ENCODE measurements around the gene U2AF1L4.

U2AF1L4 gene, protein sequence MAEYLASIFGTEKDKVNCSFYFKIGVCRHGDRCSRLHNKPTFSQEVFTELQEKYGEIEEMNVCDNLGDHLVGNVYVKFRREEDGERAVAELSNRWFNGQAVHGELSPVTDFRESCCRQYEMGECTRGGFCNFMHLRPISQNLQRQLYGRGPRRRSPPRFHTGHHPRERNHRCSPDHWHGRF

DNA sequence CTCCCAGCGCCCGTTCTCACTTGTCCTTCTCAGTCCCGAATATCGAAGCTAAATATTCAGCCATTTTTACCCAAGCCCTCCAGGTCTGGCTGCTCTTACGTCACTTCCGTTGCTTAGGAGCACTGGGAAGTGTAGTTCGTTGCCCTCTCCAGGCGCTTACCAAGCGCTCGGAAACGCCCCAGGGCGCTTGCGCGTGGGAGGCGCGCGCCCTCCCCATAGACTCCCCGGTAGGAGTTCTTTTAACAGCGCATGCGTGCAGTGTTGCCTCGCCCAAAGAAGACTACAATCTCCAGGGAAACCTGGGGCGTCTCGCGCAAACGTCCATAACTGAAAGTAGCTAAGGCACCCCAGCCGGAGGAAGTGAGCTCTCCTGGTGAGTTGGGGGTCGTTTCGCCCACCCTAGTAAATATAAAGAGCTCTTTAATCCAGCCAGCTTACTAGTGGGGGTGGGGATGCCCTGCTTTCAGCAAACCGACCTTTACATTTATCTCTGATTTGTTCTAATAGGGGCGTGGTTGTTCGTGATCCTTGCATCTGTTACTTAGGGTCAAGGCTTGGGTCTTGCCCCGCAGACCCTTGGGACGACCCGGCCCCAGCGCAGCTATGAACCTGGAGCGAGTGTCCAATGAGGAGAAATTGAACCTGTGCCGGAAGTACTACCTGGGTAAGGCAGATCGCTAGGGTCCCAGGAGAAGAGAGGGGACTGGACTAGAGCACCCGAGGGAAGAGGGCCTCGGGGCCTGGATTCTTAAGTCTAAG is at the start of gene U2AF1L4, which contains the start of gene PSENEN:
U2AF1L4 (minus strand) TSS at position 91 of the 759 bp plus-strand sequence; CDS start at position 64, 27 bp downstream.
PSENEN (plus strand) TSS at position 324 of the 759 bp plus-strand sequence; CDS start at position 604, 280 bp downstream.
- DNase-seq (ENCODE audit: low read depth), result peak; percentile 91

DNA sequence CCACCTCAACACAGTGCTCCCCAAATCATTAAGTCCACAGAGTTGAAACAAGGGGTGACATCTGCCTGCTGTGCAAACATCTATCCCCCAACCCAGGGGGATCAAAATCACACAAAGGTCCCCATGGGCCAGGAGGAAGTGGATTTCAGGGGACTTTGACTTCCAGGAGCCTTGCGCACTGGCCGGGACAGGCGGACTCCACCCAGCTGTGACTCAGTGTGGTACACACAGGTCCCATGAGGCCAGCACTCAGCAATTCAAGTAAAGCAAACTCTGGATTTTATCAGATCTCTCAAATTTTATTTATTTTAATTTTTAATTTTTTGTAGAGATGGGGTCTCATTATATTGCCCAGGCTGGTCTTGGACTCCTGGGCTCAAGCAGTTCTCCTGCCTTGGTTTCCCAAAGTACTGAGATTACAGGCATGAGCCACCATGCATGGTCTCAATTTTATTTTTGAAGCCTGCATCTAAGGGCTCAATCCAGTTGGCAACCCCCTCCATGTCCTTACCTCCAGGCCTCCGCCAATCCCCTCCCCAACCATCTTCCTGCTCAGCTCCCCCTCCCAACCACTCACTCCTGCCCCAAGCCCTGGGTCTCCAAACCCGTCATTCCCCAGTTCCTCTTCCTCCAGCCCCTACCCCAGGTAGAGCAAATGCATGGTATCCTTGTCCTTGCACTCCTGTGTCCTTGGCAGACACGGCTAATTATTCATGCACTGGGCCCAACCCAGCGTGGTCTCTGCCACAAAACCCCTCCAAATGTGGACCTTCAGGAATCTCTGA is 48.4 kb upstream of the U2AF1L4 start:
- DNase-seq (ENCODE audit: low read depth), result no peak

DNA sequence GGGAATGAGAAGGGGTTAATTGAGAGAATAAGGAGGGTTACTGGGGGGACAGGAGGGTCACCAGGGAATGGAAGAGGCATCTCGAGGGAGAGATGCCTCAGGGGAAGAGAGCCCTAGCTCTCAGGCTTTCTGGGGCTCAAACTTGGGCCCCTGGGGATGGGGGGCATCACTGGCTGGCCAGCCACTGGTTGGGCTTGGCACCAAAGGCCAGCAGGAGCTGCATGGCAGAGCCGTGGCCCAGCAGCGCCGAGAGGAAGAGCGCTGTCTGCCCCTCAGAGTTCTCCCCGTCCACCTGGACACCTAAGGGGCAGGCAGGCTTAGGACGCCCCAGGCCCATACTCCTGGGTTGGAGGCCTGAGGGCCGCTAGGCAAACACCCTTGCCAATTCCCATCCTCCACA is 47.7 kb upstream of the U2AF1L4 start:
- DNase-seq (ENCODE audit: low read depth), result no peak

DNA sequence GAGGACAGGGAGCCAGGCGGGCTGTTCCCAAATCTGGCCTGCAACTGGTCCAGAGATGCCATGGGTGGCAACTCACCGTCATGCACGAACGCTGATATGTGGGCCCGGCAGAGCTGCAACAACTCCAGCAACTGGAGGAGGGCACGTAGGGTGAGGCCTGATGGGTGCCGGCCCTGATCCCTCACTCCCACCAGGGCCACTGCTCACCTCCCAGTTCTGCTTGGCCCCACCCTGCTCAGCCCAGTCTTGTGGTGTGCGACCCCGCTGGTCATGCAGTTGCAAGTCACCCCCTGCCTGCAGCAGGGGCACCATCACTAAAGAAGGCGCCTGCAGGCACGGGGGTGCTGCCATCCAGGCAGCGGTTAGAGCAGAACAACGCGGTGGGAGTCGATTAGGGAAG is 47.1 kb upstream of the U2AF1L4 start:
- DNase-seq (ENCODE audit: low read depth), result no peak

DNA sequence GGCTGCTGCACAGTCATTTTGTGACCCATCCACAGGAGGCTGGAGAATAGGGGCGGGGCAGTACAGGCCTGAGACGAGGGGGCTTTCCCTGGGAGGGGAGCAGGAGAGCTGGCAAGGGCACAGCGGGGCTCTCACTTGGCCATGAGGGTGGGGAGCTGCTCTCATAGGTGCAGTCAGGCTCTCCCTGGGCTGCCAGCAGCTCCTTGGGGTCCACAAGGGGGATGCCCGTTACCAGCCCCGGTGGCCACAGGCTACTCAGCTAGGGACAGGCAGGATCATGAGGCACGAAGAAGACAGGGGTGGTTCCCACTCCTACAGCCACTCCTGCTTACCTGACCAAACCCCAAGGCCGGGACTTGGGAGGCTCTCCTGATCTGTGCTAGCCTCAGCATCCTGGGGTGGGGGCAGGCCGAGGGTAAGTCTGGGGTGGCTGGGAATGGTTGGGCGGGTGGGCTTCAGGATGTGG is 46.6 kb upstream of the U2AF1L4 start:
- no peak for DNase-seq (ENCODE audit: low read depth)

DNA sequence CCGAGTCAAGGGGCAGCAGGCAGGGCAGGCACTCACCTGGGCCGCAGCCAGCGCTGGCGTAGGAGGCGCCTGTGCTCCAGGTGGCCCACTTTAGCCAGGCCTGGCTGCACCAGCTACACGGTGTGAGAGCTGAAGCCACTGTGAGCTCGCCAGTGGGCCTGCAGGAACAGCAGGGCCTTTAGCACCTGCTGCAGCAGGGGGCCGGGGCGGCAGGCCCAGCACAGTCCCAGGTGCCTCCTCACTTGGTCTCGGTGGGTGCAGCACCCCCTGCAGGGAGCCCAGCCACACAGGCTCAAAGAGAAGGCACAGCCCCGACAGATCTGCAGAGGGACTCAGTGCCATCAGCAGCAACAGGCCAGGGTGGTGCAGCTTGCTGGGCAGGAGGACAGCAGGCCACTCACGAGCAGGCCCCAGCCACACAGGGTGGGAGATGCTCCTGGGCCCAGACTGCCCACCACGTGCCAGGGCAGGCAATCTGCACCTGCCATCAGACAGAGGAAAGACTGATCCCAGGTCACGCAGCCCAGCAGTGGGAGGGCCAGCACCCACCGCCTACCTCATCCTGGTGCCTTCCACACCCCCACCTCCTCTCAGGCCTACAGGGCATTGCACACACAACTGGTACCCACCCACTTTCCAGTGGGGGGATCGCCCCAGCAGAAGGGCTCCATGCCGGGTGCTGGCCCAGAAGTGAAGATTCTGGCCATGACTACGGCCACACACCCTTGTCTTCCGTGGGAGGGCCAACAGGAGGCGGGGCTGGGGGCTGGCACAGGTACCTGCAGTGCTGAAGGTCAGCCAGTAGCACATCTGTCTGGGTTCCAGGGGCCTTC is 46.0 kb upstream of the U2AF1L4 start:
- DNase-seq (ENCODE audit: low read depth), result no peak

DNA sequence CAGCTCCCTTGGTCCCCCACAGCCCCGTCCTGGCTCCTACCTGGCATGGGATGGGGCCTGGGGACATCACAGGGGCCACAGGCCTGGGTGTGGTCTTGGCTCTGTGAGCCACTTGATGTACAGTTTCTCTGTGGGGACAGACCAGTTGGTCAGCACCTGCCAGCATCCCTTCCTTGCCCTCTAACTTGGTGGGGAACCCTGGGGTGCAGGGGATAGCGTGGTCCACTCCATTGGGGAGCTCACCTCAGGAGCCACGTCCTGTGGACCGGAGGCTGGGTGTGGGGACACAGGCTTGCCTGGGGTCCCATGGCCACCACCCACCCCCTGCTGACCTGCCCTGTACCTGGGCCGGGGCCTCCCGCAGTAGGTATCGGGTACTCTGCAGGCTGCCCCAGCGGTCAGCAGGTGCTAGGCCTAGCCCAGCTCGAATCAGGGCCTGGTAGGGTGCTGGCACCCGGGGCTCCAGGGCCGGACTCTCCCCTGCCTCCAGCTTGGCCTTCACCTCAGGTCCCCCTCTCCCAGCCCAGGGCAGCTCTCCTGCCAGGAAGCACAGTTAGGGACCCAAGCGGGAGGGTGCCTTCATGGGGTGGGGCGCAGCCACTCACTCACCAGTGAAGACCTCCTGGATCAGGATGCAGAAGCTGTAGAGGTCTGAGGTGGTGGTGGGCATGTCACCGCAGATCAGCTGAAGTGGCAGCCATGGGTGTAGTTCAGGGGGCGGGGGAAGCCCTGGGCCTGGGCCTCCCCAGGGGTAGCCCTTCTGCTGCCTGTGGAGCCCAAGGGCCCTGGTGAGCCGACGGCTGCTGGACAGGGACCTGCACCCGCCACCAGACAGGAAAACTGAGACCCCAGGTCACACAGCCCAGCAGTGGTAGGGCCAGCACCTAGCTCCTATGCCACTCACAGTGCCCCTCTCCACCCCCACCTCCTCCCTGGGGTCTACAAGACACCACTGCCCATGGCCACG is 45.0 kb upstream of the U2AF1L4 start:
- no peak for DNase-seq (ENCODE audit: low read depth)

DNA sequence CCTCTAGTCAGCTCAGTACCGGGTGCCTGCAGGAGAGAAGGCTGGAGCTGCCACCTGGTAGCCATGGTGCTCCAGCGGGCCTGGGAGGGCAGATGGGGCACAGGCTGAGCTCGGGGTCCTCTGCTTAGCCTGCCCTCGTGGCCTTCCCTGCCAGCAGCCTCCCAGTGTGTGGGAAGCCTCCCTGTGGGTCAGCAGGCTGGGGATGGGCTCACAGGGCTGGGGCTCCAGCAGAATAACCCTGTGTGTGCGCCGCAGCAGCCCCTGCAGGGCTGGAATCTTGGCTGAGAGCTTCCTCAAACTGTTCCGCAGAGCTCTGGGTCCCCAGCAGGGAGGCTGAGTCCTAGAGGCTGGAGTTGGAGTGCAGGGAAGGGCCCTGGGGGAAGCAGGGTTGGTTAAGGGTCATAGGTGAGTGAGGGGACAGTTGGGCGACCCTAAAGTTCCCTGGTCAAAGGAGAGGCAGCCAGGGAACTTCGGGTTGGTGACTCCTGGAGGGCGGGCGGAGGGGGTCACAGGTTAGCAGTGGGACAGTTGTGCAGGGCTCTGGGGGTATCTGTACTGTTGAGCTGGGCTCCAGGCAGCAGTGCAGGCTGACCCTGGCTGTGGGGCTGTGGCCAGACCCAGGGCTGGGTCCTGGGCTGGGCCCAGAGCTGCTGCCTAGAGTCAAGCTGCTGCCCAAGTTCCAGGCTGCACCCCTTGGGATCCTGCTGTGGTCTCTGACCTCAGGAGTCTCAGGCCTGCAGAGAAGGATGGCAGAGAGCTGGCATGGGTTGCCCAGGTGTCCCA is 44.2 kb upstream of the U2AF1L4 start:
- DNase-seq (ENCODE audit: low read depth), result no peak

DNA sequence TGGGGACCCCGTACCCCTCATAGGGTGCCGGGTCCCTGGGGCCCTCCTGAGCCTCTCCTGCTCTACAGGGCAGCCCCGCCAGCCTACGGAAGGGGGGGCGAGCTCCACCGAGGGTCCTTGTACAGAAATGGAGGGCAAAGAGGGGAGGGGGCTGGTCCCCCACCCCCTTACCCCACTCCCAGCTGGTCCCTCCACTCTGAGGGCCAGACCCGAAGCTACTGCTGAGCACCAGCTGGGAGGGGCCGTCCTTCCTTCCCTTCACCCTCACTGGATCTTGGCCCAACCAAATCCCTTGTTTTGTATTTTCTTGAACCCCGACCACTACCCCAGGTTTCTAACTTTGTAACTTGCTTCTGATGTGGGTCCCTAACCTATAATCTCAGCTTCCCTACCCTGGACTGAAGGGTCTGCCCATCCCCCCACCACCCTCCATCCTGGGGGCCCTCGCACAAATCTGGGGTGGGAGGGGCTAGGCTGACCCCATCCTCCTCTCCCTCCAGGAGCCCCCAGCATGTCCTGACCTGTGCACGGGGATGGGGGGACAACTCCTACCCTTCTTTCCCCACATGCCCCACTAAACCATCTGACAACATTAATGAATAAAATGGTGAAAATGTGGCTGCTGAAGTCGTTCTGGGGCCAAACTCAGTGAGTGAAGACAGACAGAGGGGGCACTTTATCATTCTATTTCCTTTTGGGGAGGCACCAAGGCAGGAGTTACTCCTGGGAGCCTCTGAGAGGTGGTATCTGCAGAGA is 43.2 kb upstream of the U2AF1L4 start:
- DNase-seq (ENCODE audit: low read depth), result no peak

DNA sequence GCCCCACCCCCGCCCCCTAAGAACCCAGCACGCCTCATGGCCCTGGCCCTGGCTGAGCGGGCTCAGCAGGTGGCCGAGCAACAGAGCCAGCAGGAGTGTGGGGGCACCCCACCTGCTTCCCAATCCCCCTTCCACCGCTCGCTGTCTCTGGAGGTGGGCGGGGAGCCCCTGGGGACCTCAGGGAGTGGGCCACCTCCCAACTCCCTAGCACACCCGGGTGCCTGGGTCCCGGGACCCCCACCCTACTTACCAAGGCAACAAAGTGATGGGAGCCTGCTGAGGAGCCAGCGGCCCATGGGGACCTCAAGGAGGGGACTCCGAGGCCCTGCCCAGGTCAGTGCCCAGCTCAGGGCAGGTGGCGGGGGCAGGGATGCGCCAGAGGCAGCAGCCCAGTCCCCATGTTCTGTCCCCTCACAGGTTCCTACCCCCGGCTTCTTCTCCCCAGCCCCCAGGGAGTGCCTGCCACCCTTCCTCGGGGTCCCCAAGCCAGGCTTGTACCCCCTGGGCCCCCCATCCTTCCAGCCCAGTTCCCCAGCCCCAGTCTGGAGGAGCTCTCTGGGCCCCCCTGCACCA is 42.1 kb upstream of the U2AF1L4 start:
- DNase-seq (ENCODE audit: low read depth), result no peak

DNA sequence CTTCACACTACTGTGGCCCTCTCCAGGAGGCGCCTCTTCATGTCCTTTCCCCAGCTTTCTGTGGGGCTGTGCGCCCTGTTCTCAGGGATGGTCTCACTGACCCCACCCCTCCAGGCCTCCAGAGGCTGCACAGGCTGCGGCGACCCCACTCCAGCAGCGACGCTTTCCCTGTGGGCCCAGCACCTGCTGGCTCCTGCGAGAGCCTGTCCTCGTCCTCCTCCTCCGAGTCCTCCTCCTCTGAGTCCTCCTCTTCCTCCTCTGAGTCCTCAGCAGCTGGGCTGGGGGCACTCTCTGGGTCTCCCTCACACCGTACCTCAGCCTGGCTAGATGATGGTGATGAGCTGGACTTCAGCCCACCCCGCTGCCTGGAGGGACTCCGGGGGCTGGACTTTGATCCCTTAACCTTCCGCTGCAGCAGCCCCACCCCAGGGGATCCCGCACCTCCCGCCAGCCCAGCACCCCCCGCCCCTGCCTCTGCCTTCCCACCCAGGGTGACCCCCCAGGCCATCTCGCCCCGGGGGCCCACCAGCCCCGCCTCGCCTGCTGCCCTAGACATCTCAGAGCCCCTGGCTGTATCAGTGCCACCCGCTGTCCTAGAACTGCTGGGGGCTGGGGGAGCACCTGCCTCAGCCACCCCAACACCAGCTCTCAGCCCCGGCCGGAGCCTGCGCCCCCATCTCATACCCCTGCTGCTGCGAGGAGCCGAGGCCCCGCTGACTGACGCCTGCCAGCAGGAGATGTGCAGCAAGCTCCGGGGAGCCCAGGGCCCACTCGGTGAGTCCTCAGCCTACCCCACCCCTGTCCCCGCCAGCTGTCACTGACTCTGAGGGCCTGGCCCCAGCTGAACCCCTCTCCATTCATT is 41.3 kb upstream of the U2AF1L4 start:
- DNase-seq (ENCODE audit: low read depth), result no peak

DNA sequence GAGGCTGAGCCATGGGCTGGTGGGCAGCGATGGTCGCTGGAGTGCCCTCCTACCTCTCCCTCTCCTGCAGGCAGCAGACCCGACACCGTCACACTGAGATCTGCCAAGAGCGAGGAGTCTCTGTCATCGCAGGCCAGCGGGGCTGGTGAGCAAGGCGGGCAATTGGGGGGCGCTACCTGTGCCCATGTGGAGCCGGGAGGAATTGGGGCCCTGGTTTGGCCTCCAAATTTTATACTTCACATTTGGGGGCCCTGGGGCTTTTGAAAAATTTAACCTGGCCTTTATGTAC is 40.1 kb upstream of the U2AF1L4 start:
- no peak for DNase-seq (ENCODE audit: low read depth)

DNA sequence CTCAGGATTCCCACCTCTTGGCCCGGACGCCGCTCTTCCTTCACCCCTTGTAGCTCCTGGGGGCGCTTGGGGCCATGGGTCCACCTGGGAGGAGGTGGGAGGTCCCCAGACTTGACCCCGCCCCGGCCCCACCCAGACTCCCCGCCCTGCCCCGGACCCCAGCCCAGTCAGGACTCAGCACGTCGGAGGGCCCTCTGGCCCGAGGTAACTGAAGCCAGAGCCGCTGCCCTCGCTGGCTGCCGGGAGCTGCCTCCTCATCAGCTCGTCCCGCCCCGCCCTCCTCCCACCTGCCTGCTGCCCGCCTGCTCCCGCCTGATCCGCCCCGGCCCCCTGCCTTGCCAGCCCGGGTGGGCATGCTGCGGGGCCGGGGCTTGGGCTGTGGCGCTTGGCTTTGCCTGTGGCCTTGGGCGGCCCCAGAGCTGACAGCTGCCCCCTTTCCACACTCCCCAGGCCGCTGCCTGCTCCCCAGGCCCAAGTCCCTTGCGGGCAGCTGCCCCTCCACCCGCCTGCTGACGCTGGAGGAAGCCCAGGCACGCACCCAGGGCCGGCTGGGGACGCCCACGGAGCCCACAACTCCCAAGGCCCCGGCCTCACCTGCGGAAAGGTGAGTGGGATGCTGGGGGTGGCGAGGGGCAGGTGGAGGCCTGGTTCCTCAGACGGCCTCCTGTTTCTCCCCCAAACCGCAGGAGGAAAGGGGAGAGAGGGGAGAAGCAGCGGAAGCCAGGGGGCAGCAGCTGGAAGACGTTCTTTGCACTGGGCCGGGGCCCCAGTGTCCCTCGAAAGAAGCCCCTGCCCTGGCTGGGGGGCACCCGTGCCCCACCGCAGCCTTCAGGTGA is 39.5 kb upstream of the U2AF1L4 start:
- no peak for DNase-seq (ENCODE audit: low read depth)

DNA sequence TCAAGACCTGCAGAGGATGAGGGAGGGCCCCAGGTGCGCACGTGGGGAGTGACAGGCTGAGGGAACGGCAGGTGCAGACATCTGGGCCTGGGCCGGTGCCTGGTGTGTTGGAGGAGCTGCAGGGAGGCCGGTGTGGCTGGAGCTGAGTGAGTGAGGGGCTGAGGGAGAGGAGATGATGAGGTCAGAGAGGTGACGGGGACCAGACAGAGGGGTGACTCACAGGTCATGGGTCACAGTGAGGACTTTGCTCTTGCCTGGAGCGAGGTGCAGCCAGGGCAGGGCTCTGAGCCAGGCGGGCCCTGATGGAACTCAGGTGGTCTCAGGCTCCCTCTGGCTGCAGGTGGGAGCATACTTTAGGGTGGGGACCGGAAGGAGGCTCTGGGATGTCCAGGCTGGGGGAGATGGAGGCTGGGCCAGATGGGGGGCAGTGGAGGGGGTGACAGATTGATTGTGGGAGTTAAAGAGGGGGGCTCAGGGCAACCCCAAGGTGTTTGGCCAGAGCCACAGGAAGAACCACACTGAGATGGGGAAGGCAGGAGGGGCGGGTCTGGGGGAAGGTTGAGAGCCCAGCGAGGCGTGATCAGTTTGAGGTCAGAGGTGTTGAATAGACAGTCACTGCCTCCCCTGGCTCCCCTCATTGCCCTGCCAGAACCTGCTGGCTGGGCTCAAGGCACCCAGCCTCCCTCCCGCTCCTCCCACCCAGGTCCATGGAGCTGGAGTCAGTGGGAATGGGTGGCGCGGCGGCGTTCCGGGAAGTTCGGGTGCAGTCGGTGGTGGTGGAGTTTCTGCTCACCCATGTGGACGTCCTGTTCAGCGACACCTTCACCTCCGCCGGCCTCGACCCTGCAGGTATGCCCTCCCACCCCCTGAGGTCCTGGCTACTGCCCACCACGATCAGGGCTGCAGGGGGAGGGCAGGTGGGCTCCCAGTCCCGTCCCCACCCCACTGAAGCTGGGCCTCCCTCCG is 38.5 kb upstream of the U2AF1L4 start:
- no peak for DNase-seq (ENCODE audit: low read depth)

DNA sequence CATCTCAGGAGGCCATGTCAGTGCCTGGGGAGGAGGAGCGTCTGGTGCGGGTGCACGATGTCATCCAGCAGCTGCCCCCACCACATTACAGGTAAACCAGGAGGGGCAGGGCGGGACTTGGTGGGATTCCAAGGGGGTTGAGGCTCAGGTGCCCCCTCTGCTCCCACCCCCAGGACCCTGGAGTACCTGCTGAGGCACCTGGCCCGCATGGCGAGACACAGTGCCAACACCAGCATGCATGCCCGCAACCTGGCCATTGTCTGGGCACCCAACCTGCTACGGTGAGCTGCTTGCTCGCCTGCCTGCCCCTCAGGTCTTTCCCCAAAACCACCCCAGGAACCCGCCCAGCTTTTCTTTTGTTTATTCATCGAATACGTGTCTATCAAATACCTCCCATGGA is 37.4 kb upstream of the U2AF1L4 start:
- no peak for DNase-seq (ENCODE audit: low read depth)

DNA sequence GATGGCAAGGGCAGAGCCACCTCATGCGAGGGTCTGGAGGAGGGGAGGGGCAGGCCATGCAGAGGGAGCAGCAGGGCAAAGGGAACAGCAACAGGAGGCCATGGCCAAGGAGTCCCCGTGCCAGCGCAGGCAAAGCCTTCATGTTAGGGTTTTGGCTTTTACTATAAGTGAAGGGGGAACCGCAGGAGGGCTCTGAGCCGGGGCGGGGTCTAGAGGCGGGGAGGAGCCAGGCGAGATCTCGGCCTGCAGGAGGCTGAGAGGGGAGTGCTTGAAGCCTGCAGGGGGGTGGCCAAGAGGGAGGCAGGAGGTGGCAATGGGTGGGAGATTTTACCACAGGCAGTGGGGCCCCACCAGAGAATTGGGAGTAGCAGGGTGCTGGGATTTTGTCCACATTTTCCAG is 36.4 kb upstream of the U2AF1L4 start:
- DNase-seq (ENCODE audit: low read depth), result no peak

Data from activated T-cell treated with anti-CD3 and anti-CD28 coated beads for 1 hour (primary cell).